Endometrial microvascular endothelial cells (primary cell): ENCODE measurements around the gene FANCC. TPM values are rescaled to one million over a fixed set of nuclear protein-coding genes. Genes with fewer than 3 reads are reported as not detected.

ENCODE experiments used
- in situ Hi-C: cut with HindIII; loops from 2 replicates; pipeline ENCODE4 v1.10.0; 2017; ENCODE audit warnings: low sequenced_read_pairs, low pct_unique_long_range_greater_than_20kb; ENCODE audit errors: inconsistent ontology term
- total RNA-seq: library from RNA; depleted of rRNA; stranded (reverse); fragments of >200 nt; gene quantifications from one replicate; pipeline ENCODE4 v1.2.3, GENCODE V29; 2015; ENCODE audit errors: inconsistent ontology term

Gene FANCC
- total RNA-seq, 1 donor from 2014 or later, result 4.6 TPM

DNA sequence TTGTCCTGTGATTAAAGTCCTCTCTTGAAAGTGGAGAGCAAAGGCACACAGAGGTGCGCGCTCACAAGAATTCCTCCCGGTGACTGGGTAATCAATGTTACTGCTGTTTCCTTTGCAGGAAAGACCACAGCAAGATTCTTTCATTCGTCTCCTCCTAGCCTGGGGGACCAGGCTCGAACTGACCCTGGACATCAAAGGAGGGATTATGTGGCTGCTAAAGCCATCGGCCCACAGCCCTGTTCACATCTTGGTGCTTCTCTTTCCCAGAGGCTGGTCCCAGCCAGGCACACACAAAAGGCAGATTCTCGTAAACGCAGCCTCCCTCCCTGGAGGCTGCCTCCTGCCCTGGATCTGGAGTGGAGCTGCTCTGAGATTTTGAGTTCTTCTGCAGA is 230.9 kb downstream of the FANCC start:
- in situ Hi-C loops, result no loop called here

DNA sequence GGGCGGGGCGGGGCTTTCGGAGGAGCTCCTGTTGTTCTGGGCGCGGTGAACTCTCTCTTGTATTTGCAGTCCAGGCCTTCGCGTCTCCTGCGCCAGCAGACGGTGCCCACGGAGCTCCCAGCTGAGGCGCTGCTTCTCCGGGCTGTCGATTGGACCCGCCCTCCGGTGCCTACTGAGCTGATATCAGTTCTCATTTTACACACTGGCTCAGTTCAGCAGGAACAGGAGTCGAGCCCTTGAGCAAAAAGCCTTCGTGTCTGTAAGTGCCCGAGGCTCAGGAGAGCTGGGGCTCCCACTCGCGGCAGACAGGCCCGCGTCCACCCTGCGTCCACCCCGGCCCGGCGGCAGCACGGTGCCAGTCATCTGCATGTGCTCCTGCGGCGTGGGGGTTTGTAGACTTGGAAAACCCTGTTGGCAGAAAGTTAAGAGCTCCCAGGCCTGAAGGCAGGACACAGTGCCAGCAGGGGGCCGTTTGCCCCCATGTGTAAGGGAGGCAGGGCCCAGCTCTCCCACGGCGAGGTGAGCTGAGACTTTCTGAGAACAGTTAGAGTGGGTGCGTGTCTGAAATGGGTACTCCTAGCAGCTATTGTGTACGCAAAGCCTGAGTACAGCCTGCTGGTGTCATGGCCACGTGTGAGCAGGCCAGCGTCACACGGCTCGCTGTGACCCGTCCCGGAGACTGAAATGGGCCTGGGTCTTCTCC is 231.5 kb downstream of the FANCC start:
- in situ Hi-C loops, result no loop called here

DNA sequence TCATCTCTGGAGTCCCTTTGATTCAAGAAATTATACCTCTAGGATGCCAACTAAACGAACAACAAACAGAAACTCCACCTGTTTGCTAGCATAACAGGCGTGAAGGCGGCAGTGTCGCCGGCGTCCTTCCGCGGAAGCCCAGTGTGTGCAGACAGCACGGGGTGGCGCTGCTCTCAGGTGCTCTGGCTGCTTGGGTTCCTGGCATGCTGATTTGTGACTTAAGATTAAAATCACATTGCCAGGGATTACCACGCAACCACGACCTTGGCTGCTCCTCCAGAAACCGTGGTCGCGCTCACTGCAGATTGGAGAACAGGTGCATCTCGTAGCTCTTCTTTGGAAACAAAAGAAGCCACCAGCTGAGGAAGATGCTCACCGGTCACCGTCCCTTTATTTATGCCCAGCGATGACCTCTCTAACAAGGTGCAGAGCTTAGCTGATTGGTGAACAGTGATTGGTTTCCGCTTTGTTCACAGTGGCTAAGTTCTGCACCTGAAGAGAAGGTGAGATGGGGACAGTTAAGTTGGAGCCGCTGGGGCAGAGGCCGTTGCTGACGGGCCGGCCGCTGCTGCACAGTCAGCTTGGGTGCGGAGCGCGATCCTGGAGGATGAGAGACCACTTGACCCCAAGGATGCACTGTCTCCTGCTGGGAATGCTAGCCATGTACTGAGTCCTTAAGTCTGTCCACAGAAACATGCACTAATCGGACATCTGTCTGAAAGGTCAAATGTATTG is 232.3 kb downstream of the FANCC start:
- in situ Hi-C loops, result no loop called here

DNA sequence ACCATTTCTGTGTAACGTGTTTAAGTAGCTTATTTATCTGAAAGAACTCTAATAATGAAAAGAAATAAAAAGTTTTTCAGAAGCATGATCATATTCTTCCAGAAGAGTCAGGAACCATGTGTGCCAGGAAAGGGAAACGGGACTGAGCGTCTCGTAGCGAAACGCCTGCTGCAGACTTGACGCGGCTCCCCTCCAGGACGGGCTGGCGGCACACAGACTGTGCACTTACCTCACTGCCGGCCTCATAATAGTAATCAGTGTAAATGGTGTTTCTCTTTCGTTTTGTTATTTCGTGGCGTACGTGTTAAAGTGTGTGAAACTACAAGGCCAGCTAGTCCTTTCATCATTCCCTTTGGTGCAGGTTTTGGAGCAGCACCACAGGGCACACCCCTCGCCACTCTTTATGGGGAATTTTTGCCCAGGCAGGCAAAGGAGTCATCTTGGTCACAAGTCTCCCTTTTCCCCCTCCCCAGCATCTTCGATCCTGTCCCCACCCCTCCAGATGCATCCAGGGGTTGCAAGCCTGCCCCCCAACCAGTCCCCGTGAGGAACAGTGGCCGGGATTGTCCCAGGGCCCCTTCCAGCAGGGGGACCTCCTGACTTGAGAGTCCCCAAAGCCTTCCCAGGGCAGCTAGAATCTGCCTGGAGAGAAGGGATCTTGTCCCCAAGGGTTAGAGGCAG is 233.1 kb downstream of the FANCC start:
- in situ Hi-C loops, result no loop called here

DNA sequence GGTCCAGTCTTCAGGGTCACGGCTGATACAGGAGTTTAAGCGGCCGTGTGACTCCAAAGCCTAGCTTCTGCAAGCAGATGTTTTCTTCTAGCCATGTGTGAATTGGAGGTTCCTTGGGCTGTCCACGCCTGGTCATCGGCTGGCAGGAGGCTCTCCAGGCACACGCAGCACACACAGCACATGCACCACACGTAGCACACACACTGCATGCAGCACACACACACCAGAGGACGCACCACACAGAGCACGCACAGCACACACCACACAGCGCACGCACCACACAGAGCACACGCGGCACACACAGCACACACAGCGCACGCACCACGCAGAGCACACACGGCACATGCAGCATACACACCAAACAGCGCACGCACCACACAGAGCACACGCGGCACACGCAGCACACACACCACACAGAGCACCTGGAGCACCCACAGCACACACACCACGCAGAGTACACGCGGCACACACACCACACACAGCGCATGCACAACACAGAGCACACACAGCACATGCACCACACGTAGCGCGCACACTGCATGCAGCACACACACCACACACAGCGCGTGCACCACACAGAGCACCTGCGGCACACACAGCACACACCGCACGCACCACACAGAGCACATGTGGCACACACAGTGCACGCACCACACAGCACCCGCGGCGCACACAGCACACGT is 234.3 kb downstream of the FANCC start:
- in situ Hi-C loops, result no loop called here

DNA sequence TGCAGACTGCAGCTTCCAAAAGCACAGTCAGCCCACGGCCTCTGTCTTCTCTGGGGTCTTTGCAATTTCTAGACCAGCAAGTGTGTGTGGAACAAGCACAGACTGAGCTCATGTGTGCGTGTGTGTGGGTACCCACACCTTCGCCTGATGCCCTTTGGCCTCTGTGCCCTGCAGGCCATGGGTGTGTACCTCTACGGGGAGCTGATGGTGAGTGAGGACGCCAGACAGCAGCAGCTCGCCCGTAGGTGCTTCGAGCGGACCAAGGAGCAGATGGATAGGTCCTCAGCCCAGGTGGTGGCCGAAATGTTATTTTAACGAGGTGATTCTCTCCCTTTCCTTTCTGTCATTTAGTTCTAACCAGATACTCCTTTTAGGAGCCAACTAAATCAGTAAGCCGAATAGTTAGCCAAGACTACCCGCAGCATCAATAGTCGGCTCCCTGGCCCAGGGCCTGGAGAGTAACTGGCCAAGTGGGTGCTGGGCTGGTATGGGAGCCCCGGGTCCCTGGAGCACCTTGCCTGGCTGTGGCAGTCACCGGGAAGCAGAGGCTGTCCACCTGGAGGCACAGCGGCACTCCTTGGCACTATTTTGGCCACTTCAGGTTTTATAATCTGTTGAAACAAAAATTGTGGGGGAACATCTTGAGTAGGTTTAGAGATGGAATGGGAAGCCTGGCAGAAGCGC is 235.0 kb downstream of the FANCC start:
- in situ Hi-C loops, result no loop called here

DNA sequence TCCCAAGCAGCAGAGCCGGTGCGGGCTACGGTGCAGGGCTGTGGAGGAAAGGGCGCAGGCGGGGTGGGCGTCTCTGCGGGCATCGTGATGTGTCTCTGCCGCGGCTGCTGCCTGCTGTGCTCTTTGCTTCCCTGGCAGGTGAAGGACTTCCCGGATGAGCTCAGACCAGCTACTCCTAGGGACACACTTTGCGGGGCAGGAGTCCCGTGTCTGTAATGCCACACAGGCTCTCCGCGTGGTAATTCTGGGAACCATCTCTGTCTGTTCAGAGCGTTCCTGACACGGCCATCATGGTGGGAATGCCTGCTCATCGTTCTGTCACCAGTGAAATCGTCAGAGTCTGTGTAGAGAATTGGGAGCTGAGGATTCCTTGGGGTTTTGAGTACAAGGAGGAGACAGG is 235.5 kb downstream of the FANCC start:
- in situ Hi-C loops, result no loop called here

DNA sequence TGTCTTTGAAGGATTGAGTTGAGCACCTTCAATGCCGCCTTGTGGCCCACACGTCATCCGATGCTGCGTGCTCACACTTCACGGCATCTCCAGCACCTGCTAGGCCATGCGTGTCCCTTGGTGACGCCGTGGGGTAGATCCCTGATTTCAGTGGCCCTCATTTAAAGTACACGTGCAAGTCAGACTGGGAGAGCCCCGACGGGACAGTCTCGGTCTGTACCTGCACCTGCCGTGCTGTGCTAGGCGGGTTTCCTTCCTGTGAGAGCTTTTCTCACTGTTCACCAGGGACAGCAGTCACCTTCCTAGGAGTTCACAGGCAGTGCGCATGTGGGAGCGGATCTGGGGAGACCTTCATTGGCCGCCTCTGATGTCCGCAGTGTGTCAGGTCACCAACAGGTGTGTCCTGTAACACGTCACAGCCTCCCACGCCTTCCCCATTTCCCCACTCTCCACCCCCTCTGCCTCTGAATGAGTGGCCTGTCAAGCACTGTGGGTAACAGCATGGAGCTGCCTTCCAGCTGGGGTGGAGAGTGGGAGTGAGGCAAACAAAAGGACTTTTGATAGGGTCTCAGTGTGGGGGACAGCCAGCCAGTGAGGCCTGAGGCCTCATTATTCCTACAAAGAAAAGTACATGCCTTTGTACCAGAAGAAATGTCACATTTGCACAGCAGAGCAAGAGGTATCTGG is 236.4 kb downstream of the FANCC start:
- in situ Hi-C loops, result no loop called here

DNA sequence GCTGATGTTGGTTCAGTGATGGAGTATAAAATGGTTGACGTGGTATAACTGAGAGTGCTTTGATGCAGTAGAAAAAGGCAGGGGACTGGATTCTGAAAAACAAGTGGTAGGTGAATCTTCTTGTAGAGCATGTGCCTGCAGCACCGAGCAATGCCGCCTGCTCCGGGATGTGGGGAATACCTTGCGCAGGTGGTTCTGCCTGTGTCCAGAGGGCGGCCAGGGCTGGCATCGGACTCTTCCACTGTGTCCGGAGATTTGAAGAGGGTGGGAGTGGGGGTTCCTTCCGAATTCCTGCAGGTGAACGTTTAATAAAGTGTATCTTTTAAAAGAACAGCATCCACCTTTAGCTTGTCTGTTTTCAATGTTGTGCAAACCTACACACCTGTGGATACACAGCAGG is 238.0 kb downstream of the FANCC start:
- in situ Hi-C loops, result no loop called here

DNA sequence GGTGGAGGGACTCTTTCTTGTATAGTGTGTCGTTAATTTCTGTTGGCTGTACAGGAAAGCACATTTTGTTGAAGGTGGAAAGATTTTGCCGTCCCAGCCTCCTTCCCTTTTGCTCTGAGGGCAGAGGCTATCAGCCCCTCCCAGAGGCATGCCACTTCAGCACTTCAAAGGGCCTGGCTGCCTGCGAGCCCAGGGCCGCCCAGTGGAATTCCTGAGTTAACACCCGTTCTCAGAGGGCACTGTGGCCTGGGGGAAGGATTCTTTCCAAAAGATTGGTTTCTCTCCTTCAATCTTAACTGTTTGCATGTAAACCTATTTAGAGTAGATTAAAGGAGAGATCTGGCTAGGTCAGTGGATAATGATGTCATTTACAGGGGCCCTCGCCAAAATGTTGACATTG is 238.6 kb downstream of the FANCC start:
- in situ Hi-C loops, result no loop called here

DNA sequence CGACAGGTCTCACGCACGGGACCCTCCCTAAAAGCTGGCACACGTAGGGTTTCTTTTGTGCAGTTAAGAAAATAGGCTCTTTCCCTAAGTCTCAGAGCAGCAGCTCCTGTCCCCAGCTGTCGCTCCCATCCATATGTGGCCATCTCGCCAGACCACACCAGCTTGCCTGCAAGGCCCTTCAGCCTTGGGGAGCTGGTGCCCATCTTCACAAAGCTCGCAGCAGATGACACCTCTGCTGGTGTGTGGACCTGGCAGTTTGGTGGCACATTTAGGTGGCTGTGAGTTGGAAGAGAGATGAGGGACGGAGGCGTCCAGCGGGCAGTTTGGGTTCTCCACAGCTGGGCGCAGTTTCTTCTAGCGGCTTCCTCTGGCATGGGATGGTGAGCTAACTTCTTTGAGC is 239.0 kb downstream of the FANCC start:
- in situ Hi-C loops, result no loop called here

DNA sequence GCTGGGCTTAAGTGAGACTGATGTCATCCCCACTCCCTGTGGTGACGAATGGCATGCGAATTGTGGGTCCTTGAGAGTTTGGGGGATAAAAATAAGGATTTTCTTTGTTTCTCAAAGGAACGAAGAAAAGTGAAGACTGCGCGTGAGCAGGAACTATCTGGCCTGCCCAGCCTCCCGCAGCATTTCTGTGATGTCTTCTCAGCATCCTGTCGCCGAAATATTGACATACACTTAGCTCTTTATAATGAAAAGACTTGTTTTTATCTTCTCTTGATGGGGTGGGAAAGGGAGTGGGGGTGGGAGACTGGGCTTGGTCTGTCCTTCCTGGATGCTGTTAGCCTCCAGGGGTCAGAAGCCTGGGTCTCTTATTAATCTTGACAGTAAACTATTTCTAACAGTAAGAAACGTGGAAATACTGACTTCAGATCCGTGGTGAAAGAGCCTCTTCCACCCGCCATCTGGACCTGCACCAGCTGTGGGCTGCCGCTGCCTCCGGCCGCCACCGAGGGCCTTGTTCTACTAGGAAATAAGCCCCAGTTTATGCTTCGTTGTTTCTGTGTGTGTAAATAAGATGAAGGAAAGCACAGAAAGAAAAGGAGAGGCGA is 239.6 kb downstream of the FANCC start:
- in situ Hi-C loops, result no loop called here

DNA sequence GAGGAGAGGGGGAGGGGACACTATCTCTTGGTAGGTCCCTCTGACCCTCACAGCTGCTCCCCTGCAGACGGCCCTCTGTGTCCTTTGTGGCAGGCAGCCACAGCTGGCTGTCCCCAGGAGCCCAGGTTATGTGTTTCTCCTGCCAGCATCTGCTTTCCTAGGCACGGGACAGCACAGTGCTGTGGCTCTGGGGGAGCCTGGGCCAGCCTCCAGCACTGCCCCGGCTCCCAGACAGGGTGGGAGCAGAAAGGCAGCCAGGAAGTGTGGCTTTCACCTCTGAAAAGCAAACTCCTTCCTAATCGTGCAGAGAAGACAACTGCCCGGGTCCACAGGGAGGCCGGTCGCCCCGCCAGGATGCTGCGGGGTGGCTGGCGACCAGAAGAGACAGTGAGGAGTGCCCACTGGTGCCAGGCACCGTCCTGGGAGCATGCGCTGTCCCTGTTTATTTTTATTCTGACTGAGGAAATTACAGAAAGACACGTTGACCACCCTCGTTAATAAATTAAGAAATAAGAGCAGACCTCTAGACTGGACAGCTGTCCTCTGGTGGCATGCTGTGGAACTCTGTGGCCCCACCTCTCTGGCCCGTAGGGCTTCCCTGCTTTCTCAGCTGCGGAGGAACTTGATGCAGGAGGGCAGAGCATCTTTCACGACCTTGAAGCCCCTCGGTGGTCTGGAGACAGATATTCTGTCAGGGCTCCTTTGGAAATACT is 240.3 kb downstream of the FANCC start:
- in situ Hi-C loops, result no loop called here

DNA sequence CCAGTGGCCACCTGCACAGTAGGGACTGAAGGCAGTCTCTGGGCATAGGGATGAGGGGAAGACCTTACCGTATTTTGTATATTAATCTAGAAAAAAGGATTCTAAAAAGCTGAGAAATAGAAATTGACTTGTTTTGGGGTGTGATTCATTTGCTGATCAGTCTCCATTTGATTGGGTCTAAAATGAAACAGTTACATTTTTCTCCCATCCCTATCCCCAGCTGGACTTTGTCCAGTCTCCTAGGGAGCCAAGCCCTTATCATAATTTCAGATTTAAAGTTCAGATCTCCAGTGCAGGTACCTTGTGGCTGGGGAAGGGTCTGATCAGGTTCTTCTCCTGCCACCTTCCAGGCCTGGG is 240.8 kb downstream of the FANCC start:
- in situ Hi-C loops, result no loop called here

DNA sequence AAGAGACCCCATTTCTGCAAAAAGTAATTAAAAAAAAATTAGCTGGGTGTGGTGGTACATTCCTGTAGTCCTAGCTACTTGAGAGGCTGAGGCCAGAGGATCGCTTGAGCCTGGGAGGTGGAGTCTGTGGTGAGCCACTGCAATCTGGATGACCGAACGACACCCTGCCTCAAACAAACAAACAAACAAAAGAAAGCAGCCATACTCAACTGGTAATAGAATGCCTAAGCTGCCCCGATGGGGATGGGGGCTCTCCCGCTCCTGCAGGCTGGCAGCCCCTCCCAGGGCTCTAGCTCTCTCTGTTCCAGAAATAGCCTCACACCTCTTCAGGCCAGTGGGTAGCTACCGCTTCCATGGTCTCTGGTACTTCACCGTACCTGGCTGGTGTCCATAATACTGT is 241.8 kb downstream of the FANCC start:
- in situ Hi-C loops, result no loop called here

DNA sequence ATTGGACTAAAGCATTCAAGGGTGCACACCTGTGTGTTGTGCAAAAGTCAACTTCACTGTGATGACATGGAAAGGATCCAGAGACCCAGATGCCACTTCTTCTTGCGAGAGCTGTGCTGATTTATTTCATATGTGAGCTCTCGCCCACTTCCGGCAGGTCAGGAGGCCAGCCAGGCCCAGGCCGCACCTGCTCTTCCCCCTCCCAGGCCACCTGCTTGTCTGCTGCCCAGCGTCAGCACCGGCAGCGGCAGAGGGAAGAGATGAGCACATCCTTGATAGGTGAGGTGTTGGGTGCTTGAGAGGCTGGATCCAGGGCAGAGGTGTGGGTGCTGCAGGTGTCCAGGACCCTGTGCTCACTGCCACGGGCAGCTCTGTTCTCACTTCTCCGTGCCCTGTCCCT is 242.9 kb downstream of the FANCC start:
- in situ Hi-C loops, result no loop called here

DNA sequence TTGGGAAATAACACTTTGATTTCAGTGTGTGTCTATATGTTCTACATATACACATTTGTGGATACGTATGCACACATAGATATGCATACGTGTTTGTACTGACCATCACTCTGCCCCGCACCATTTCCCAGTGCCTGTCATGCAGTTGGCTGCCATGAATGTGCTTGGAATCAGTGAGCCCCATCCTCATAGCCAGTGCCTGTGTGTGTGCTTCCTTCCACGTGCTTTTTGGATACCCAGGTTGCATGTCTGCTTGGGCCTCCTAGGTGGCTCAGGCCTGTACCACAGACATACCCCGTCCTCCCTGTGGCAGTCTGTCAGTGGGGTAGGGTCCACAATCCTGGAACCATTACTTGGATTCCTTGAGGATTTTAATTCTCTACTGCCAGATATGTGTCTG is 243.6 kb downstream of the FANCC start:
- in situ Hi-C loops, result no loop called here
